ENCODE measurements around the gene PTPN1.
"Not testable (repeated sequence)": the region's sequence is repeated elsewhere in the genome, so short reads cannot be mapped to it uniquely, and the experiment has no call there.

PTPN1 gene

GRCh38 chr20:50482396-50482981, 27.7 kb upstream of the PTPN1 start:
- no peak for DNase-seq

DNA sequence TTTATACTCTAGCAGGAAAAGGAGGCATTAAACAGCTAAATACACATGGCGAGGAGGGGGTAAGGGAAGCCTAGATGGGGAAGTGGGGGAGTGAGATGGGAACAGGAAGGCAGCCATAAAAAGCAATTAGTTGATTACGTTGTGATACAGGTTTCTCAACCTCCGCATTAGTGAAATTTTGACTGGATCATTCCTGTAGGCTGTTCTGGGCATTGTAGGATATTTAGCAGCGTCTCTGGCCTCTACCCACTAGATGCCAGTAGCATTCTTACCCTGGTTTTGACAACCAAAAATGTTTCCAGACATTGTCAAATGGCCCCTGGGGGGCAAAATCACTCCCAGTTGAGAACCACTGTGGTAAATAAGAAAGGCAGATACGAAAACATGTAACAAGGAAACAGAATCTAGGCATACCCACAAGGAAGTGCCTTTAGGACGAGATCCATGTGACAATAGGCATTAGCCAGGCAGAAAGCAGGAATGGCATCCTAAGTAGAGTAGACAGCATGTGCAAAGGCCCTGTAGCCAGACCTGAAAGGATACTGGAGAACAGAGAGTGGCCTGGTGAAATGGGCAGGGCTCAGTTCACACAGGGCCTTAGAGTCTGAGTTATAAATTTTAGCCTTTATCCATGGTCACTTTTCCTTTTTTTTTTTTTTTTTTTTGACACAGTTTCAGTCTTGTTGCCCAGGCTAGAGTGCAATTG, 25.8 kb upstream of the PTPN1 start:
- no peak for DNase-seq

GRCh38 chr20:50487397-50487796, 22.8 kb upstream of the PTPN1 start:
- no peak for DNase-seq

DNA sequence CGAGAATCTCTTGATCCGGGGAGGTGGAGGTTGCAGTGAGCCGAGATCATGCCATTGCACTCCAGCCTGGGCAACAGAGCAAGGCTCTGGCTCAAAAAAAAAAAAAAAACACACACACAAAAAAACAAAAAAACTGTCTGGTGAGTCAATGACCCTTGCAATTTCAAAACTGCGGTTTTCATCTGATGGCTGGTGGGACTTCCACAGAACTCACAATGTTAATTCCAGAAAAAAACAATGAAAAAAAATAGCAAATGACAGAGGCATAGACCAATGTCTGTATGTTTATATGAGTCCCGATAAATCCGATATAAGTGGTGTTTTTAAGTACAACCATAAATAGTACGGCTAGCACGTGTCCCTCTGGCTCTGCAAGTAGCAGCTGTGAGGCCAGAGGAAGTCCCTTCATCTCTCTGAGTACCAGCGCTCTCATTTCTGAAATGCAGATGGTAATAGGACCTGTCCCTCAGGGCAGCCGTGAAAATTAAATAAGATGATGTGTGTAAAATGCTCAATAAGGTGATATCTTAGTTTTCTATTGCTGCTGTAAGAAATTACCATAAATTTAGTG, 21.9 kb upstream of the PTPN1 start:
- no peak for DNase-seq

DNA sequence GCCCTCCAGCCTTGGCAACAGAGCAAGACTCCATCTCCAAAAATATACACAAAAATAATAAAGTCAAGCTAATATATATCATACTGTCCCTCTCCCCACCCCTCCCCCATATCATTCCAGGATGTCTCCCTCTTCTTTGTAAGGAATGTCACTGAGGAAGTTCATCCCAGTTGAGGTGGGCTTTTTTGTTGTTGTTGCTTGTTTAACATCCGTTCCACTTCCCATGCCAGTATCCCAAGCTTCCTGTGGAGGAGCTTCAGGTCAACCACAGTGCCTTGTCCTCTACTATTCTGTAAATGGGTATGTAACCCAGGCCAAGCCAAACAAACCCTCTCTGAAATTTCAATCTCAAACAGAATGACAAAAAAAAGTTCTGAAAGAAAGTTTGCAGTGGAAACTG, 19.0 kb upstream of the PTPN1 start:
- DNase-seq, result no peak

DNA sequence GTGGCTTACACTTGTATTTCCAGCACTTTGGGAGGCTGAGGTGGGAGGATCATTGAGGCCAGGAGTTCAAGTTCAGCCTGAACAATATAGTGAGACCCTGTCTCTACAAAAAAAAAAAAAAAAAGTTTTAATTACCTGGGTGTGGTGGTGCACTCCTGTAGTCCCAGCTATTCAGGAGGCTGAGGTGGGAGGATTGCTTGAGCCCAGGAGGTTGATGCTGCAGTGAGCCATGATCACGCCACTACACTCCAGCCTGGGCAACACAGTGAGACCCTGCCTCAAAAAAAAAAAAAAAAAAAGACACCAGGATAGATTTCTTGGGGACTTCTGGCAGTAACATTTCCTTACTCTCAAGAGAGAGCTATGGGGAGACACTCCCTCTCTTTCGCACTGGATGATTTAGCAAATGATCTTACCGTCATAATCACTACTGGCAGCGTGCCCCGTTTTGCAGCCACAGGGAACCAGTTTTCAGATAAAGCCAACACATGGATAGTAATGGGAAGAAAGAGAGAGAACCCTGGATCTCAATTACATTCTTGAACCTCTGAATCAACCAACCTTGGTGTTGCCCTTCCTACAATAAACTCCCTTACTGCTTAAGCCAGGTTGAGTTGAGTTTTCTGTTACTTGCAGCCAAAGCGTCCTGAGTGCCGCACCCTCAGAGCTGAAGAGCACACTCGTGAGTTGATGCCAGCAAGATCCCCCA, 18.1 kb upstream of the PTPN1 start:
- no peak for DNase-seq

GRCh38 chr20:50493881-50494253, 16.3 kb upstream of the PTPN1 start:
- DNase-seq, result no peak

DNA sequence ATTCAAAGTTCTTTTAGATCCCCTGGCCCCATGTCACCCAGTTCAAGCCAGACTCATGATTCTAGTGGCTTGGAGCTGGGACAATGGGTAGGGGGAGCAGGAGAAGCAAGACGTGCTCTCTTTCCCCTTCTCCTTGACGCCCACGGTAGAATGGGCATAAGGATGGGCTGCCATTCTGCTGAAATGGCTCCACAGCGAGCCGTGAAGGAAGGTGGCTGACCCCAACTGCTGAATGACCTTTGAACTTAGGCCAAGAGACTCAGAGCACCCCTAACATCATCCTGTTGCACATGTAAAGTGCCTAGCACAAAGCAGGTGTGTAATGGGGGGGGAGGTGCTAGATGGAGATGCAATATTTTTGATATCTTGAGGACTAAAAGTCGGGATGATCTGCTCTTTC, 15.8 kb upstream of the PTPN1 start:
- no peak for DNase-seq

DNA sequence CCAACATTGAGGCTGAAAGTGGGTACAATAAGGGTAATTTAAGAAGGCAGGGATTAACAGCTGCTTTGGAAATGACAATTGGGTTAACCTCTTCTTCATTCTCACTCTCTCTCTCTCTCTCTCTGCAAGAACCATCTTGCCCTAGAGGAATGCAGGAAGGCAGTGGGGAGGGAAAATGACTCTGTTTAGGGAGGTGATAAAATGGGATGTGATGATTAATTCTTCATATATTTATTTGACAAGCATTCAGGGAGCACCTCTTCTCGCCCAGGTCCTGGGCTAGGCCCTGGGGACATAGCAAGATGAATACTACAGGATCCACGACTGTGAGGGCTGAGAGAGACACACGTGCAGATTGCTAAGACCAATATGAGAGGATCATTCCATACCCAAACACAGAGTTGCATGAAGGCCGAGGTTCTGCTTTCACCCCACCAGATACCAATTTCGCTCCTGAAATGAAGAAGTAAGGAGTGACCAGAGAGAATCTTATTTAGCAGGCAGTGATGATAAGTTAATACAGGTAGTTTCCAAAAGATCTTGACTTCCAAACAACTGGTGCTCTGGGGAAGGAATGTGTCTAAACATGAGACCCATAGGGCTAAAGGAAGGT, 13.3 kb upstream of the PTPN1 start:
- no peak for DNase-seq

DNA sequence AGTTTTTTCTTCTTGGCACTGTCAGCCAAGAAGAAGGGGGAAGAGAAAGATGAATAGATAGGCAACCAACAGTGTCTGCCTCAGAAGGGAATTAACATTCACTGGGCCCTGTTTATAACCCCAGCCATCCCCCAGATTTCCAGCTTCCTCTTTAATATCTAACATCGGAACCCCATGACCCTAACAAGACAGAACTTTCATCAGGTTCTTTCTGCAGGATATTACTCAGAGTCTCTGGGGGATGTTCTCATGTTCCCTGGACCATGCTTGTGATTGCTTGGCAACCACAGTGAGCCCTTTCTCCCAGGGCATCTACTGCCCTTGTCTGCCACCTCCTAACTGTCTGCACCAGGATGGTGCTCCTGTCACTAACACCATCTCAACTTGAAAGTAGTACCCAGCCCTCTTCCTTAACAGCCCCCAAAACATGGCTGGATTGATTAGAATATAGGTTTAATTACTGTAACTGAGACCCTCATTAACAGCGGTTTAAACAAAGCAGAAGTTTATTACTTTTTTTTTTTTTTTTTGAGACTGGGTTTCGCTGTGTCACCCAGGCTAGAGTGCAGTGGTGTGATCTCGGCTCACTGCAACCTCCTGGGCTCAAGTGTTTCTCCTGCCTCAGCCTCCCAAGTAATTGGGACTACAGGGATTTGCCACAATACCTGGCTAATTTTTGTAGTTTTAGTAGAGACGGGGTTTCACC, 12.0 kb upstream of the PTPN1 start:
- DNase-seq, result no peak

DNA sequence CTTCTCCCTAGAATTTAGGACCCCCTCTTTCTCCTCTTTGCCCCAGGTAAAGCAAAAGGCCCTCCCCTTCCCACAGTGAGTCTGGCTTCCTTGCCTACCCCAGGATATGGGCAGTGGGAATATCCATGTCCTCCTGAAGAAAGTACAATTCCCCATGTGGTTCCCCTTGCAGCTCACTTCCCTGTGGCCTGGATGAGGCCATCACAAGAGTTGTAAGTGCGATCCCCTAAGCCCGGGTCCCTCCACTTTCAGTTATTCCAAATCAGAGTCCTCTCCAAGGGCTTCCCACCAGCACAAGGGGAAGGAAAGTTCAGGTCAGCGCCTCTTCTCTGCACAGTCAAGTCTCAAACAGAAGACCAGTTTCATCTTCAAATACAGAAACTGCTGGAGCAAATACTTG, 10.2 kb upstream of the PTPN1 start:
- no peak for DNase-seq

- no peak for DNase-seq
Observed at GRCh38 chr20:50501972-50502745, 8.0 kb upstream of the PTPN1 start.

DNA sequence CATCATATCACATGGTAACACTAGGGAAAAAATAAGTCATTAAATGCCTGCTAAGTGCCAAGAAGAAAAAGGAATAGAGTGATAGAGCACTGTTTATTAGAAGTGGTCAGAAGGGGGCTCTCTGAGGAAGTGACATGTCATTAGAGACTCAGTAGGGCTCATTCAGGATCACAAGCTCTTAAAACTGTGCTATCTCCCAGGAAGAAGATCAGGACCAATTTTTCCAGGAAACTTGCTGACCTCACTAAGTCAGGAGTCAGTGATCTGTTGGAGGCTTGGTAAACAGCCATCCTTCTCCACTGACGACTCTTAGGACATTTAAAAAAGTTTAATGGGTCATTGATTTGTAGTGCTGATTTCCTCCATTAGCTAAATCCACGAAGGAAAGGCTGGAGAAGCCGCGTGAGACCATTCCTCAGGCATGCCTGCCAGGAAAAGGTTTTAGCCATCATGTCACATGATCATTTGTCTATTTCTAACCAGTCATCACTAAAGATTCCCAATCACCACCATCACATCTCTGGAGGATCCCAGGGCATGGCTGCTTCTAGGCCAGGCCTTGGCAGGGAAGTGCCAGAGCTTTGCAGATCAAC, 5.9 kb upstream of the PTPN1 start:
- no peak for DNase-seq

DNA sequence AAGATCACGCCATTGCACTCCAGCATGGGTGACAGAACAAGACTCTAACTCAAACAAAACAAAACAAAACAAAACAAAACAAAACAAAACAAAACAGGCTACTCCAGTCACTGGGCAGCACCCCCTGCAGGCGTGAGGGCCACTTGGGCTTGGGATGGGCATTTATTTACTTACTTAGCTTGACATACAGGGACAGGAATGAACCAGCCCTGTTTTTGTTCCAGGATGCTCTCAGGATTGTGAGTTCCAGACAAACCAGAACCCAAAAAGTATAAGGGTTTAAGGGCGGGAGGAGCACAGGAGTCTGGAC, 4.0 kb upstream of the PTPN1 start:
- DNase-seq, result no peak

DNA sequence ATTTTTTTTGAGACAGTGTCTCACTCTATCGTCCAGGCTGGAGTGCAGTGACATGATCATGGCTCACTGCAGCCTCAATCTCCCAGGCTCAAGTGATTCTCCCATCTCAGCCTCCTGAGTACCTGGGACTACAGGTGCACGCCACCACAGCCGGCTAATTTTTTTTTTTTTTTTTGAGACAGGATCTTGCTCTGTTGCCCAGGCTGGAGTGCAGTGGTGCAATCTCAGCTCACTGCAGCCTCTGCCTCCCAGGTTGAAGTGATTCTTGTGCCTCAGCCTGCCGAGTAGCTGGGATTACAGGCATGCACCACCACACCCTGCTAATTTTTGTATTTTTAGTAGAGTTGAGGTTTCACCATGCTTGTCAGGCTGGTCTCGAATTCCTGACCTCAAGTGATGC, 2.4 kb upstream of the PTPN1 start:
- not testable (repeated sequence) for DNase-seq

DNA sequence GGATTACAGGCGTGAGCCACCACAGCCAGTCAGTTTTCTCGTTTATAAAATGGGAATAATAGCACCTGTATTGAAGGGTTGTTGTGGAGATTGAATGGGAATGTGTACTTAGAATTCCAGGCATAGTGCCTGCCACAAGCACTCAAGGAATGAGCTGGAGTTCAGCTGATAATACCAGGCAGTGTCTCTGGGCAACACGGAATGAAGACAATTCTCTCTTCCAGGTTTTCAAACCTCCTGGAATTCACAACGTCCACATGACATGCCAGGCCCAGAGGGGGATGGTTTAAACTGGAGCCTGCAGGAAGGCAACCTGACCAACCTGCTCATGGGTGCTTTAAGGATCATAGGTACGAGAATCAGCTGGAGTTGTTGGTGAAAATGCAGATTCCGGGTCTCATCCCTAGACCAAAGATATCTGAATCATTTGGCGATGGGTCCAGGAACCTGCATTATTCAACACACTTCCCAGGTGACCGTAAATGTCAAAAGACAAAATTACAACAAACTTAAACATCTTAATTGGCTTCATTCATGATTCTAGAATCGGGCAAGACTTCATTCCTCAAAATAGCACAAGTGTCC, 1.9 kb upstream of the PTPN1 start:
- no peak for DNase-seq

- peak; percentile 32 for DNase-seq
Observed at GRCh38 chr20:50510706-50511542, 741 bp downstream of the PTPN1 start.

DNA sequence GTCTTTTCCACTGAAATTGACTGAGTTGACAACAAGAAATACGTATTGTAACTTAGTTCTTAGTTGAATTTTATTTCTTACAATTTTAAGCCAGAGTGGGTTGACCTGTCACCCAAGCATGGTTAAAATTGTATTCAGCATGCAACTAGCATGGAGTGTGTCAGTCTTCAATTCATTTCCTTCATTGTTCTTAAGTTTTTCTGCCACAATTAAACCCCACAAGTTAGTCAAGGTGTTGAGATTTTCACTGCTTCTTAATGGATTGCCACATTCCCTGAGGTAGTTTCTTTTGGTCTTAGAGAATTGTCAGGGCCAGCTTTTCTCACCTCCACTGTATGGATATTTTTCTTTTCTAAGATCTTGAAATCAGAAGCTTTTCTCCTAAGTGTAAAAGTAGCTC, 2.1 kb downstream of the PTPN1 start:
- DNase-seq, result no peak

DNA sequence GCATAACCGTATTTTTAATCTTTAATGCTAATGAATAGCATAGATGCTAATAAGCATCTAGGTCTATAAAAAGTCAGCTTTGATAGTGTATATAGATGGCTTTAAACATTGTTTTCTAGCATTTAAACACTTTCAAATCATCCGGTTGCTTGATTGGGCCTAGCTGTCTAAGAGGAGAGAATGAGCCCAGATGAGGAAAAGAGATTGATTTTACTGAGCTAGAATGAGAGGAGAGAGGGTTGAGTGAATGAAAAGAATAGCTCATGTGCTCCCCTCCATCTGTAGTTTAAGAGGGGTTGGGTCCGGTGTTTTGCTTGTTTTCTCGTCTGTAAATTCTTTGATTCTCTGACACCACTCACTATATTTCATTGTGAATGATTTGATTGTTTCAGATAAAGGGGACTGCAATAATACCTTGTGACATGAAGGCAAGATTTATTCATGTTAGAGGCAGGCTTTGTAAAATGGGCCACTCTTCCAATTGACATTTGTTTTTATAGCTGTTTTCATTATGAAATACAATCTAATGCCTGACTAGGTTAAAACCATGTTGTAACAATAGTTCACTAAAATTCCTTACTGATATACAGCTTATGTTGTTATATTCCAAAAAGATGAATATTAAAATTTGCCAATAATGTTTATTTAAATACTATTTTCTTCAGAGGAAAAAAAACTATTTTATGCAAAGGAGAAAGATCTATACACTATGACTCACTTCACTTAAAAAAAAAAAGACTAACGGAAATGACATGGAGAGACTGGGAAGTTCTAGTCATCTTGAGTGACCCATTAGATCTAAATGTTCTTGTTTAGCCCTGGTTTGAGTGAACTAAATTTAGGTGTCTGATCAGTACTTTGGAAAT, 3.2 kb downstream of the PTPN1 start:
- no peak for DNase-seq

GRCh38 chr20:50514035-50514337, 3.8 kb downstream of the PTPN1 start:
- DNase-seq, result no peak

Measured in femur (tissue), 1 donor.